Panc1 (cell line): Measurements from ENCODE around the gene KRTAP4-16. TPM values are rescaled to one million over a fixed set of nuclear protein-coding genes. Genes with fewer than 3 reads are reported as not detected.
"Not testable (repeated sequence)": the region's sequence is repeated elsewhere in the genome, so short reads cannot be mapped to it uniquely, and the experiment has no call there.

Source experiments
- ATAC-seq: fragments of 200-7000 bp; cut with Tn5 transposase; 2 replicates; pipeline ENCODE4 v1.9.1; 2020; ENCODE audit warnings: mild to moderate bottlenecking, moderate library complexity
- BruUV-seq: library from RNA; stranded (reverse); fragments of 400-500 nt; replicated peaks from 2 replicates; lab custom pipeline; 2021; lab: Mats Ljungman, UMichigan
- CTCF ChIA-PET: fragments of 300-600 bp; sonication (Branson Sonifier 250); formaldehyde crosslinking; loops from one replicate; lab custom pipeline; 2022; ENCODE audit warnings: antibody characterized with exemption; lab: Charles Lee
- POLR2A ChIA-PET: fragments of 300-600 bp; sonication (Branson Sonifier 250); formaldehyde crosslinking; loops from one replicate; lab custom pipeline; 2022; ENCODE audit warnings: antibody characterized with exemption; lab: Charles Lee
- DNase-seq: peaks from one replicate; pipeline ENCODE4 v3.0.0-alpha.2; 2010; ENCODE audit warnings: low read depth, low spot score
- H3K27ac ChIP-seq: 2 replicates; pipeline ENCODE4 v1.5.1; 2011; ENCODE audit warnings: mild to moderate bottlenecking, low read length, inconsistent platforms
- H3K27me3 ChIP-seq: fragments of 200-500 bp; sonication (Bioruptor generic); 2 replicates; pipeline ENCODE4 v1.6.0; 2014; ENCODE audit warnings: low read length, inconsistent platforms; ENCODE audit not compliant: control insufficient read depth, insufficient read depth
- H3K36me3 ChIP-seq: fragments of 200-500 bp; sonication (Bioruptor generic); 2 replicates; pipeline ENCODE4 v1.5.1; 2014; ENCODE audit warnings: inconsistent platforms, mild to moderate bottlenecking, low read length, moderate library complexity; ENCODE audit not compliant: control insufficient read depth, insufficient read depth
- H3K4me1 ChIP-seq: 2 replicates; pipeline ENCODE4 v1.5.1; 2011; ENCODE audit warnings: inconsistent platforms, mild to moderate bottlenecking, low read length, moderate library complexity; ENCODE audit not compliant: control insufficient read depth, insufficient read depth
- H3K4me3 ChIP-seq, 2 experiments: 2 replicates each; pipeline ENCODE4 v1.5.1; 2011 to 2012; ENCODE audit warnings: low read depth in 2 of 2, low read length in 2 of 2, mild to moderate bottlenecking in 2 of 2, inconsistent platforms in 1 of 2, moderate library complexity in 1 of 2
- H3K9me3 ChIP-seq: fragments of 200-500 bp; sonication (Bioruptor generic); 2 replicates; pipeline ENCODE4 v1.5.1; 2014; ENCODE audit warnings: low read depth, mild to moderate bottlenecking, inconsistent platforms, low read length, moderate library complexity; ENCODE audit not compliant: control insufficient read depth, insufficient read depth
- CTCF ChIP-seq: fragments of 450-650 bp; IDR thresholded peaks from 2 replicates; pipeline ENCODE4 v1.5.1; 2017; ENCODE audit warnings: mild to moderate bottlenecking
- REST ChIP-seq, 2 experiments: IDR thresholded peaks; 2 replicates each; pipeline ENCODE4 v1.6.1; 2011 to 2012; ENCODE audit warnings: low read depth in 2 of 2, control low read depth in 1 of 2, low read length in 1 of 2, mild to moderate bottlenecking in 1 of 2, moderate library complexity in 1 of 2; ENCODE audit not compliant: insufficient read depth in 1 of 2
- in situ Hi-C: cut with HindIII; loops from 2 replicates; pipeline ENCODE4 v1.10.0; 2016; ENCODE audit warnings: low sequenced_read_pairs, low pct_unique_long_range_greater_than_20kb
- intact Hi-C: fragments of 100-400 bp; cut with micrococcal nuclease; formaldehyde crosslinking; loops from one replicate; pipeline ENCODE4 v1.10.0; 2022; ENCODE audit not compliant: unreplicated experiment
- total RNA-seq: library from RNA; stranded (reverse); gene quantifications from one replicate; pipeline ENCODE4 v1.2.1, GENCODE V29; 2021; ENCODE audit not compliant: unreplicated experiment

Gene KRTAP4-16
- total RNA-seq, 1 experiment from 2014 or later, result not detected

GRCh38 chr17:41118721-41119120 lies 16.7 kb upstream of the KRTAP4-16 start:
- ChIA-PET POLR2A (no interaction called here), CTCF (no interaction called here)
- no peaks in the 10 kb centered on the region for H3K9me3 ChIP-seq
- intact Hi-C loops, result no loop called here
- ATAC-seq, result no peak
- in situ Hi-C loops, result no loop called here
- no TSS peak for BruUV-seq
- DNase-seq, result no peak
- no peaks in the 10 kb centered on the region for H3K4me1 ChIP-seq
- H3K36me3 ChIP-seq, result no peaks in the 10 kb centered on the region
- no peak overlapping the region for H3K4me3 ChIP-seq
- TF ChIP-seq CTCF, result no peak
- TF ChIP-seq REST (IDR thresholded peaks at IDR 0.05; ENCODE audit: insufficient read depth in 1 of 2, low read depth in 2 of 2, low read length in 1 of 2), result no peak
- H3K27me3 ChIP-seq, result no peaks in the 10 kb centered on the region
- no peak overlapping the region for H3K27ac ChIP-seq

- DNase-seq, H3K9me3 ChIP-seq, H3K36me3 ChIP-seq, BruUV-seq, in situ Hi-C loops, H3K4me3 ChIP-seq, ATAC-seq, CTCF ChIA-PET, POLR2A ChIA-PET, H3K27me3 ChIP-seq, H3K4me1 ChIP-seq, H3K27ac ChIP-seq, intact Hi-C loops: not testable (repeated sequence)
These were observed 15.9 kb upstream of the KRTAP4-16 start, which contains the start of gene KRTAP4-11 for GRCh38 chr17:41117846-41118386. KRTAP4-11 (minus strand) TSS chr17:41118373; CDS start chr17:41118315, 58 bp downstream.

- H3K36me3 ChIP-seq, result no peaks in the 10 kb centered on the region
- no peak overlapping the region for H3K27ac ChIP-seq
- no TSS peak for BruUV-seq
- intact Hi-C loops, result no loop called here
- CTCF ChIA-PET, result no interaction called here
- H3K4me3 ChIP-seq, result no peak overlapping the region
- TF ChIP-seq REST (IDR thresholded peaks at IDR 0.05; ENCODE audit: insufficient read depth in 1 of 2, low read depth in 2 of 2, low read length in 1 of 2) (no peak), CTCF (no peak)
- POLR2A ChIA-PET, result no interaction called here
- H3K9me3 ChIP-seq, result peaks cover 6% of the 10 kb centered on the region; the same call in 1 of the 2 replicates
- no peaks in the 10 kb centered on the region for H3K27me3 ChIP-seq
- no peaks in the 10 kb centered on the region for H3K4me1 ChIP-seq
- DNase-seq (no peak), ATAC-seq (no peak)
- in situ Hi-C loops, result no loop called here
These were observed 14.3 kb upstream of the KRTAP4-16 start for GRCh38 chr17:41116297-41116696.
